ENCODE measurements around the gene ARHGAP42.

GRCh38 chr11:100670140-100670539 is 16.9 kb upstream of the ARHGAP42 start:
- no peak for TF ChIP-seq CTCF (IDR thresholded peaks at IDR 0.05)
- no peak for TF ChIP-seq POLR2A (IDR thresholded peaks at IDR 0.05)
